SU-DHL-6 (cell line): ENCODE measurements around the gene IST1.

Experiments
- CTCF ChIP-seq: fragments of 200-600 bp; sonication (generic); IDR thresholded peaks from one replicate; pipeline ENCODE4 v1.5.1; 2017; ENCODE audit warnings: antibody characterized with exemption, mild to moderate bottlenecking, low read length, moderate library complexity; ENCODE audit not compliant: insufficient read depth, poor library complexity, severe bottlenecking
- EZH2phosphoT487 ChIP-seq: fragments of 200-600 bp; sonication (generic), shearing (Covaris generic); conservative IDR thresholded peaks from 2 replicates; pipeline ENCODE4 v1.6.1; 2018; ENCODE audit warnings: mild to moderate bottlenecking, antibody characterized with exemption, low read length, moderate library complexity, mixed read lengths

- no peak for TF ChIP-seq CTCF
- TF ChIP-seq EZH2phosphoT487, result no peak
These were observed 15.2 kb upstream of the IST1 start for GRCh38 chr16:71880176-71880575.
